ENCODE measurements around the gene TRMT44. TPM values are rescaled to one million over a fixed set of nuclear protein-coding genes. Genes with fewer than 3 reads are reported as not detected.

Gene TRMT44
- total RNA-seq, 1 experiment from 2014 or later: 25.8 TPM

- no peak; the same call in 1 of the 2 replicates for TF ChIP-seq ELF1 (IDR thresholded peaks at IDR 0.05; ENCODE audit: borderline replicate concordance, low read depth)
- TF ChIP-seq POLR2AphosphoS5 (IDR thresholded peaks at IDR 0.05; ENCODE audit: low read depth, low read length): peak; percentile 85
- TF ChIP-seq ZFX (IDR thresholded peaks at IDR 0.05): peak; percentile 48; the same call in 1 of the 2 replicates
- peak; percentile 10 for TF ChIP-seq ZBTB33 (IDR thresholded peaks at IDR 0.05; ENCODE audit: extremely low read depth, insufficient replicate concordance, low read length)
- peak; percentile 38; the same call in 1 of the 2 replicates for TF ChIP-seq CBX3 (IDR thresholded peaks at IDR 0.05; ENCODE audit: low read depth)
- no peak for TF ChIP-seq YY1 (IDR thresholded peaks at IDR 0.05; ENCODE audit: extremely low read depth, insufficient replicate concordance, low read depth, low read length)
- peak; percentile 90 for TF ChIP-seq SIN3A (IDR thresholded peaks at IDR 0.05; ENCODE audit: low read depth)
- TF ChIP-seq SP1 (IDR thresholded peaks at IDR 0.05; ENCODE audit: low read depth): peak; percentile 90
- TF ChIP-seq EZH2 (IDR thresholded peaks at IDR 0.05): no peak
Observed at GRCh38 chr4:8428288-8429097, 12.1 kb upstream of the TRMT44 start (continued).

- POLR2A ChIA-PET: no interaction called here
- intact Hi-C loops (cut with micrococcal nuclease): no loop called here
Observed at GRCh38 chr4:8431553-8431952, 9.0 kb upstream of the TRMT44 start.

More at GRCh38 chr4:8431553-8431952, 9.0 kb upstream of the TRMT44 start:
- Histone ChIP-seq H3K9me2 (ENCODE audit: insufficient read depth) (no peaks in the 10 kb centered on the region), H3K27me3 (ENCODE audit: insufficient read depth, low read length) (no peaks in the 10 kb centered on the region), H4K20me1 (ENCODE audit: insufficient read depth) (no peaks in the 10 kb centered on the region), H3K4me3 (replicated peaks in 1 of 2; ENCODE audit: low read depth in 1 of 2, low read length in 2 of 2) (no peak overlapping the region), H3K36me3 (ENCODE audit: control insufficient read depth in 1 of 2, insufficient read depth in 2 of 2, low read length in 2 of 2) (no peaks in the 10 kb centered on the region), H3K4me1 (ENCODE audit: control insufficient read depth in 1 of 2, insufficient read depth in 2 of 2, low read length in 2 of 2) (peaks cover 5 to 16% of the 10 kb centered on the region in 2 experiments; a peak in 2 of 4 replicates), H2AFZ (ENCODE audit: low read depth, low read length, poor library complexity, severe bottlenecking) (no peak overlapping the region), H3K9ac (ENCODE audit: low read length) (no peak overlapping the region), H3K4me2 (ENCODE audit: low read length) (no peak overlapping the region), H3K27ac (ENCODE audit: low read depth, low read length) (no peak overlapping the region), H3K79me2 (ENCODE audit: insufficient read depth, low read length) (peaks cover 10% of the 10 kb centered on the region; the same call in 1 of the 2 replicates), H3K9me3 (ENCODE audit: control insufficient read depth in 1 of 2, insufficient read depth in 1 of 2, low read depth in 1 of 2, low read length in 2 of 2) (no peaks in the 10 kb centered on the region)
- no TSS peak for BruUV-seq (replicated peaks)
- no peak for ATAC-seq
- ChIA-PET CTCF (no interaction called here), RAD21 (ENCODE audit: low non-redundant PET in 1 of 2, low total read pairs in 2 of 2, uncharacterized antibody in 2 of 2, unreplicated experiment in 2 of 2) (no interaction called here)
- no peak for DNase-seq (ENCODE audit: low read depth, low spot score)
- no peak for TF ChIP-seq SP1 (IDR thresholded peaks at IDR 0.05; ENCODE audit: low read depth)
- TF ChIP-seq CBX3 (IDR thresholded peaks at IDR 0.05; ENCODE audit: low read depth): no peak
- no peak for TF ChIP-seq EGR1 (IDR thresholded peaks at IDR 0.05; ENCODE audit: low read depth)
- TF ChIP-seq TCF7L2 (IDR thresholded peaks at IDR 0.05; ENCODE audit: borderline replicate concordance, extremely low read depth, insufficient read depth, insufficient read length): no peak
- TF ChIP-seq RAD21 (IDR thresholded peaks at IDR 0.05; ENCODE audit: low read depth): no peak
- no peak for TF ChIP-seq ELF1 (IDR thresholded peaks at IDR 0.05; ENCODE audit: borderline replicate concordance, low read depth)
- TF ChIP-seq CTCF (IDR thresholded peaks at IDR 0.05 in 2 of 3, conservative IDR thresholded peaks at IDR 0.05 in 1 of 3; ENCODE audit: borderline replicate concordance in 1 of 3, insufficient read depth in 1 of 3, low read depth in 2 of 3, low read length in 2 of 3): no peak
